GM19438 (cell line): ENCODE measurements around the gene UVRAG.

Experiments used
- ATAC-seq: cut with Tn5 transposase; IDR thresholded peaks from one replicate; pipeline ENCODE4 v1.9.1; 2021; ENCODE audit warnings: low read depth; ENCODE audit not compliant: unreplicated experiment

The UVRAG gene

DNA sequence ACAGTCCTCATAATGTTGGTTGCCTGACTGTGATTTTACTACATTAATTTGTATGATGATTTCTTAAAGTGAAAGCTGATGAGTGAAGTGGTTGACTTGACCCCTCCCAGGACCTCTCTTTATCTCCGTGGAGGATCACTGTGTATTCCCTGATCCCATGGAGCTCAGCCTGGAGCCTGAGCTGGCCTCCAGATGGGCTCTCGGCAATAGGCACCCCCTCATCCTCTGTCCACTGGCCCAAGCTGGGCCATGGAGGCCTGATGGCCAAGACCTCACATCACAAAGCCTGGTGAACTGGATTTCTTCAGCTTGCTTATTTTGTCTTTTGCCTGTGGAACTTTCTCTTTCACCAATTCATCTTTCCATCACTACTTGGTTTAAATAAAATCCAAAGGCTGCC is 316.1 kb downstream of the UVRAG start:
- no peak for ATAC-seq

DNA sequence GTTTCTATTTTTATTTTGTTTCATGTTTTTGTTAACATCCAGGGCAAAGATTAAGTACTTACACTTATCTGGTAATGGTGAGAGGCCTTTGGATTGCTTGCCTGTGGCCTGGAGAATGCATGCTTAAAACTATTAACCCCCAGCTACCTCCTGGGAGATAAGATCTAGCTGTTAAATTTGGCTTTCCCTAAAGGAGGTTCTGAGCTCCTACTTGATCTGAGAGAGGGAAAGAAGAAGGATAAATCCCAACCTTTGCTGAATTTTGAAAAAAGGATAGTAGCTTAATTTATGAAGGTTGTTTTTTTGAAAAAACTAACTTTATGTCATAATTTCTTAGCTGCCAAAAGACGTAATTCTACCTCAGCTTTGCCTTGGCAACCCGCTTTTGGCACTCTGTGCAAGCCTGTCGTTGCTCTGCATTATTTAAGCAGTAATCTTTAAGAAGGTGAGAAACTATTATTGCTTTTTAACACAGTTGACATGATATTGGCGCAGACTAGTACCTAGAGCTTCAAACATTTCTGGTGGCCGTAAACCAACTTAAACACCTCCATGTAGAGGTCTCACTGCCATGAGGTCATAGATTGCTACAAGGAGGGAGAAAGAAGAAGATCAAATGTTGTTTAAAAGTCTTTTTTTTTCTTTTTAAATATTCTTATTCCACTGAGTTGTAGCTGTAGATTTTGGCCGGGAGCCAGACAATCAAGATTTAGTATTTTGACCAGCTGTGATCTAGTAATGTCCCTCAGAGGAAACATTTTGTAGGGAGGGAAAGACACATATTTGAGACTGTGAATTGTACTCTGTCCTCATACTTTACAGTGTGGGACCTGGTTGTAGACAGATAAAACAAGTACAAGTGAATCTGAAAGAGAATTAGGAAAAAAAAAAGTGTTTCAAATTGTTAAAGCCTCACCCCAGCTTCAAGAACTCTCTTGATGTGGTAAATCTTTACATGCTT is 316.9 kb downstream of the UVRAG start:
- no peak for ATAC-seq

DNA sequence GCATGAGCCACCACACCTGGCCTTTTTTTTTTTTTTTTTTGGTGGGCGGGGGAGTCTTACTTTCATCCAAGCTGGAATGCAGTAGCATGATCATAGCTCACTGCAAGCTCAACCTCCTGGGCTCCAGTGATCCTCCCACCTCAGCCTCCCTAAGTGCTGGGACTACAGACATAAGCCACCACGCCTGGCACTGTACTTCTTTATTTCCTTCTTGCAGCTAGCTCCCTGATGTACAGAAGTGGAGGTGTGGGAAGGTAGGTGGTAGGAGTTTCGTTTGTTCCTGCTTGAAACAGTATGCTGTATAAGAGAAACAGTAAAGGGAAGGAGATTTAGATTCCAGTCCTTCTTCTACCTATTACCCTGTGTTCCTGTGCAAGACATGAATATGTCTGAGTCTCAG is 319.2 kb downstream of the UVRAG start:
- no peak for ATAC-seq

DNA sequence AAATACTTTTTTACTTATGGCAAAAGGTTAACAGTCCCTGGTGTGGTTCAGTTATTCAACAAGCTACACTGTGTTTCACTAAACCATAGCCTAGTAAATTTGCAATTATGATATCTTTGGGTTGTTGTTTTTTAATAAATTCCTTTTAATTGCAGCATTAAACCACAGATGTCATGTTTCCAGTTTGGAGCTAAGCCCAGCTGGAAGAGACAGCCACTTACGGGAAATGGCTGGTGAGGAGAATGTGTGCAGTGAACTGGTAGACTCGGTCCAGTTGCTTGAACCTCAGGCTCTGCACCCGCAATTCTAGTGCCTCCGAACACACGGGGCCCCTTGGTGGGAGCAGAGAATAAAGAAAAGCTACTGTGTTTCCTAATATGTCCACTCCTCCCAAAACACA is 320.5 kb downstream of the UVRAG start:
- ATAC-seq, result no peak

DNA sequence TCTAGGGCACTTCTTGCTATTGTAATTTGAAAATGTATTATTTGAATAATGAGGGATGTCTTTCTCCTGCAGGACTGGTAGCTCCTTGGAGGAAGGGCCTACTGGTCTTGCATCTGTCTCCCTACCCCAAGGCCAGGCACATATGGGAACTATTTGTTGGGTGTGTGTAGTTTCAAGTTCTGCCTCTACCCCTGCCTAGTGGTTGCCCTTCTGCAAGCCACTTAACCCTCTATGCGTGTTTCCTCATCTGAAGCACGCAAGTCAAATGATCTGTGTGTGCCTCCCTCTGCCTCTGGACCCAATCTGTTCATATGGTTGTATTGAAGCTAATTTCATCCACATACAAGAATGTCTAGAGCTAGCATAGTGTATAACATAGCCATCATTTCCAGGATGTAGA is 324.3 kb downstream of the UVRAG start:
- no peak for ATAC-seq

DNA sequence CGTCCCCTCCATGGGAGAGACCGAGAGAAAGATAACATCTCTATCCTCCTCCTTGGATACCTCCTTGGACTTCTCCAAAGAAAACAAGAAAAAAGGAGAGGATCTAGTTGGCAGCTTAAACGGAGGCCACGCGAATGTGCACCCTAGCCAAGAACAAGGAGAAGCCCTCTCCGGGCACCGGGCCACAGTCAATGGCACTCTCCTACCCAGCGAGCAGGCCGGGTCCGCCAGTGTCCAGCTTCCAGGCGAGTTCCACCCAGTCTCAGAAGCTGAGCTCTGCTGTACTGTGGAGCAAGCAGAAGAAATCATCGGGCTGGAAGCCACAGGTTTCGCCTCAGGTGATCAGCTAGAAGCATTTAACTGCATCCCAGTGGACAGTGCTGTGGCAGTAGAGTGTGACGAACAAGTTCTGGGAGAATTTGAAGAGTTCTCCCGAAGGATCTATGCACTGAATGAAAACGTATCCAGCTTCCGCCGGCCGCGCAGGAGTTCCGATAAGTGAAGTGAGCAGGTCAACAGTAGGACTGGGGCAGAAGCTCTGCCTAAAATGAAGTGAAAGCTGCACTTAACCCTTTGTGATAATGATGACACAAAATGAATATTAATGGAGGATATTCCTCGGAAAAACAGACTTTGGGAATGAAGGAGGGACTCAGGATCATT is 326.0 kb downstream of the UVRAG start:
- ATAC-seq, result no peak

DNA sequence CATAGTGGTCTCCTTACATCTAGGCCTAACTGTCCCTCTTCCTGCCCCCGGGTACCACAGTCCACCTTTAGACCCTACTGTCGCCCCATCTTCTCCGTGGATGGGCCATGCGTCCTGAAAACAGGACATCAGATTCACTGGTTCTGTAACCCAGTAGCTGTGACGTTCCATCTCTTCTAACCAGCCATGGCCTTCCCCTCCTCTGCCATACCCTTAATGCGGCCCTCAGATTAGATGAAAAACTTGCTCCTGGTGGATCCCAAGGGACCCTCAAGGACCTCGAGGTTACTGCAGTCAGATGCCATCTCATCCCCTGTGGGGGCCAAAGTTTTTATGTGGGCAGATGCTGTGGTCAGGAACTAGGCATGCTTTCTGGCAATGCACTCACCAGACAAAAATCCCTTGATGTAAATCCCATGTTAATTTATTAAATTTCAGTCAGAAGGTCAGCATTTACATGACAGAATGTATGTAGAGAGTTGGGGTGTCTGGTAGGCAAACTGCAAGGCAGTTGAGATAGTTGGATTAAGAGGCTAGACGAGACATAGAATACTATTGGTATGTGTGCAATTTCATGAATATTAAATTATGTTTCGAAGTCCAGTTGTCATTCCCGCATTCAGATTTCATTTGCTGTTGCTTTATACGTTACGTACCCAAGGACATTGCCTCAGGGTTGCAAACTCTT is 327.0 kb downstream of the UVRAG start:
- ATAC-seq, result no peak

DNA sequence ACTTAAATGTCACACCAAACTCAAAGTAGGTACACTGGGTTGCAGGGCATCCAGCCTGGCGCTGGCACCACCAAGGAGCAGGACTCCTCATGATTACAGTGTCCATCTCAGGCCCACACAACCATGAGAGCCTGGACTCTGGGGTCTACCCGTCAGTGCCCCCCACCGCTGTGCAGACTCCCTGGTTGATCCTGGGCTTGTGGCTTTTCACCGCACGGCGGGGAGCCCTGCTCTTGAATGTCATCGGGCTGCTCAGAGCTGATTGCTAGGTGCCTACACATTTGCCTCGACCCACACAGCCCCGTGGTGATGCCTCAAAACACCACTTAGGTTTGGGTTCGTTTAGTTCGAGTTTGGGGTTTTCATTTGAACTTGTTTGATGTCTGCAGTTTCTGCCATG is 328.3 kb downstream of the UVRAG start:
- no peak for ATAC-seq

DNA sequence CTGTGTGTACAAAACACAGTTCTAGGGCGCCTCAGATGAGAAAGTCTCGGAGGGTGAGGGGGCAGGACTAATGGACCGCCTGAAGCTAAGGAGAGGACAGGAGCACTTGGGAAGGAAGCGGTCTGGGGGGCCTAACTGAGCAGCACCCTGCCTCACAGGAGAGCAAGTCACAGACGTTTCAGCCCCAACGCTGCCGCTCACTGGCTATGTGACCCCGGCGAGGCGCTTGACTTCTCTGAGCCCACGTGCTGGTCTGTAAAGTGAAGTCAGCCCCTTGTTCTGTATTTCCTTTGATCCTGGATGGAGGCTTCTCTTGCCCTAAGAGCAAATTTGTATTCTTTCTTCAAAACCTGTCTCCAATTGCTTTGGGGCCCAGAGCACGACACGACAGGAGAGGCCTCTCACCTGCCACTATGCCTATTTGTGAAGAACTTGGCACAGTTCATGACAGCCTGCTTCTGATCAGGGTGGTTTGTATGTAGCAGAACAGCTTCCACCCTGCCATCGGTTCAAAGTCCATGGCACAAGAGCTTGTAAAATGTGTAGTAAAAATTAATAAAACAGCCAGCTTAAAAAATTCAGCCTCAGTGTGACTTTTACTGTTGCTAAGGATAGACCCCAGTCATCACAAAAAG is 332.2 kb downstream of the UVRAG start:
- ATAC-seq, result no peak

DNA sequence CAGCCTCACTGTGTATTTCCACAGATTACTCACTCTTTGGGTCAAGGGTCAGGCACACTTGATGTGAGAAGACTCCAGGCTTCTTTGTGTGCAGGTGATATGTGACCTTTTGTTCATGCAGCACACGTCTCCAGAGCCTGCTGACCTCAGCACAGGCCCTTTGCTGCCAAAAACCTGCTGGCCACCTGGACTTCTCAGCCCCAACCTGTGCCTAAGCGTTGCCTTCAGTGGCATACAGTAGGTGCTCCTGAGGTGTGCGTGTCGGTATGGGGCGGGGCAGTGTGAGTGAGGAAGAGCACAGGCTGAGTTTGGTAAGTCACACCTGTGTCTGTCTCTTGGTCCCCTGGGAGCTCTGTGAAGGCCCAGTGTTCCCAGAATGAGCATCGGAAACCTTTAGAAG is 333.2 kb downstream of the UVRAG start:
- no peak for ATAC-seq

DNA sequence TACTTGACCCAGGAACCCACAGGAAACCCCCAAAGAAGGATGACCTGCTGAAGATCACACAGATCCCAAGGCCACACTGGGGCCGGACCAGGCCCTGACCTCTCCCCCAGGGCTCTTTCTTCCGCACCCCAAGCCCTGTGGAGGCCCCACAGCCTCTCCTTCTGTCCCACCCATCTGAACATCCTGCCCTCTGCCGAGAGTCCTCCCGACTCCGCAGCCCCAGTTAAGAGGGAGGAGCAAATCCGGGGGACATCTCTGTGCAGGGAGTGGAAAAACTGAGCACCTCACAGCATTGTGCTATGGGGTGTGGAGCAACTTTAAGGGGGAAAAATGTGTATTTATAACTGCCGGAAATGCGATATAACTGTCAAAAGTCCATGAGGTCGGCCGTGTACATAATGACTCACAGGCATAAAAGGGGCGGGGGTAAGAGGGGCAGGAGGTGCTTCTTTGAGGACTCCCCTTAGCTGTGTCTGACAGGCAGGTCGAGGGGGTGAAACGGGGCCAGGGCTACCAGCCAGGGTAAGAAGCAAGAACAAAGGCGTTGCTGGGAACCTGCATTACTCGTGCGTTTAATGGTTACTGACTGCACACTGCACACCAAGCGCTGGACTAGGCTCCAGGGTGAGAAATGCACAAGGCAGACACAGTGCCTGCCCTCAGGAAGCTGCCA is 334.1 kb downstream of the UVRAG start:
- no peak for ATAC-seq

DNA sequence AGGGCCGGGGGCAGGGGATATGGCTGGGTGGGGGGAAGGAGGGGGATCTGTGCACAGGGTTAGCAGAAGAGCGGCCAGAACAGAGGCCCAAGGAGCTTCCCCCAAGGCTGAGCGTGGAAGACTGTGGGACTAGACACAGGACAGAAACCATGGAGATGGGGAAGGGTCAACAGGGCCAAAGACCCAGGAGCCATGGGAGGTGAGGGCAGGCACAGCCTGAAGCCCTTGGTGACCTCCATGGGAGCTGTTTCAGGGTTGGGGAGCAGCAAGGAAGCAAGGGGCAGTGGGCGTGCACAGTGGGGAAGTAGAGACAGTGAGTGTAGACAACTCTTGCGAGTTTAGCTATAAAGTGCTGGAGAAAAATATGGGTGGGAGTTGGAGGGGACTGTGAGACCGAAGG is 334.7 kb downstream of the UVRAG start:
- no peak for ATAC-seq

DNA sequence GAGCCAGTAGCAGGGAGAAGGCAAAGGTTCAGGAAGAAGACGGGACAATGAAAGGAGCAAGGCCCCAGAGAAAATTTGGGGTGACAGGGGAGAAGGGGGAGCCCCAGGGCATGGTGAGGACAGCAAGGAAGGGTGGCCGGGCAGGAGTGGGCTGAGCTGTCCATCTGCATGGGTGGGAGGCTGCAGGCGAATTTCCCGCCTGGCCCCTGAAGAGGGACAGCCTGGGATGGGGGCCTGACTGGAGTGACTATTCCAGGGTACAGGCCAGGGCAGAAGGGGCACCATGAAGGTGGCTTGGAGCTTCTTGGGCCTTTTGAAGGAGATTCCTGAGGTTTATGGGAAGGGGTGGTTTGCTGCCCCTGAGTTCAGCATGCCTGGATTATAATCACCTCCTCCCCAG is 335.1 kb downstream of the UVRAG start:
- no peak for ATAC-seq

DNA sequence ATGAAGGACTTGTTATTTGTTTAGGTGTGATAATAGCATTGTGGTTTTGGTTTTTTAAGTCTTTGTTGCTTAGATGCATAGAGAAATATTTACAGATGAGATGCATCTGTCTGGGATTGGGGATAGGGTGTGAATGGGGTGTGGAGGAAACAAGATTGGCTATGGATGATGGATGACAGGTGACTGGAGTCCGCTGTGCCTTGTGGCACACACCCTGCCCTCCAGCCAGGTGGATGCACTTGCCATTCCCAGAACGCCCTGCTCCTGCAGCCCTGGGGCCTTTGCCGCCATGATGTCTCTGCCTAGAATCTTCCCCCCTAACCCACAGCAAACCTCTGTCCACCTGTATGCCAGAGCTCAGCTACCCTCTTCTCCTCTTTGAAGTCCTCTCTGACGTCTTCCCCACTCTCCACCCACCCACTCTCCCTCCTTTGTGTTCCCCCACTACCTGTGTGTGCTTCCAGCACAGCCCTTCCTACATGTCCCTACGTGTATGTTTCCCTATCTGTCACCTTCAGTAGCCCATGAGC is 336.6 kb downstream of the UVRAG start:
- no peak for ATAC-seq

DNA sequence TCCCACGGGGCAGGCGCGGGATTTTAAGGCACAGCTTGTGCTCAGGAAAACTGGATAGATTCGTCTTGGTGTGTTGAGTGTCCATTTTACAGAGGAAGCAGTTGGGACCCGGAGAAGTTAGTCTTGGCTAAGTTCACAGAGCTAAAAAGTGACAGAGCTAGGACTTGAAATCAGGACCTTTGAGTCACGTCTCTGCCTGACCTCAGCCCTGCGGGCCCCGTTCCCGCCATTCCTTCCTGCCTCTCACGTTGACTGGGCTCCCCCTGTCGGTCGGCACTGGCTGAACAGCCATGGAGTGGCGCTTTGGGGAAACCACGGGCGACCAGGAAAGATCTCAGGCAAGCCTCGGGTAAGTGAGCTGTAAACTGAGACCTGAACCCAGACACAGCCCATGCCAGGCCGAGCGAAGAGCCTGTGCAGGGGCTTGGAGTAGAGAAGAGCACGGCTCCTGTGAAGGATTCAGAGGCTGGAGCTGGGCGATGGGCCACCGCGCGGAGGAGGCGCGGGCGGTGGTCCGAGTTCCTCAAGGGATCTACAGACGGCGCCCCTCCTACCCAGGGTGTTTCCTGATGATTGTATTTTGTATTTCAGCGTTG is 337.2 kb downstream of the UVRAG start:
- ATAC-seq, result peak; percentile 62

DNA sequence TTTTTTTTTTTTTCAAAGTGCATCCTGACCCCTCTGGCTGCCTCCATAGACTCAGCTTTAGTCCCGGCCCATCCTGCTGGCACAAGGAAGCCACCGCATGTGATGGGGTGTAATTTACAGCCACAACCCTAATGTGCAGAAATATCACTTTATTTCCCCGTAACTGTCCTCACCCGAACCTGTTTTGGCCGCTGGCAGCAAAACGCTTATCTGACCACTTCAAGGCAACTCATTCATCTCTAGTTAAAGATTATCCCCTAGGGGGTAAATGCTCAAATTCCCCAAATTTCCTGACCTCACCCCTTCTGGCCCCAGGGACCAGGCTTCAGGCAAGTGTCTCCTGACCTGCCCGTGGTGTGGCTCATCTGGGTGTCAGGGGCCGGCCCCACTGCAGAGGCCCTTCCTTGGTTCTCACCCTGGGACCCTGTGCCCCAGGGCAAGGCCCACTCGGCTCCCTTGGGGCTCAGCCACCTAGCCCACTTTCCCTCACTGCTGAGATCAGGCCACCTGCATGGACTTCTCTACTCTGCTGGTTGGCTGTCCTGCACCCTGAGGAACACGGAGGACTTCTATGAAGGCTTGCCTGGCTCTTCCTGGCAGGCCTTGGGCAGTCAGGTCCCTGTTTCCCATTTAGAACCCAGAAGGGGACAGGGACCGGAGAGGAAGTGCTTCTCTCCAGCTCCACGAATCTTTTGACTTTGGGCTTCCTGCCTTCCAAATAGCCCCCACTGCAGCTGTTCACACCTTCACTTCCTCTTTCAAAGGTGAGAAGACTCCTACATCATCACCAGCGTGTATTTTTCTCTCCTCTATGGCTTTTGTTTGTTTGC is 337.9 kb downstream of the UVRAG start:
- peak; percentile 61 for ATAC-seq

DNA sequence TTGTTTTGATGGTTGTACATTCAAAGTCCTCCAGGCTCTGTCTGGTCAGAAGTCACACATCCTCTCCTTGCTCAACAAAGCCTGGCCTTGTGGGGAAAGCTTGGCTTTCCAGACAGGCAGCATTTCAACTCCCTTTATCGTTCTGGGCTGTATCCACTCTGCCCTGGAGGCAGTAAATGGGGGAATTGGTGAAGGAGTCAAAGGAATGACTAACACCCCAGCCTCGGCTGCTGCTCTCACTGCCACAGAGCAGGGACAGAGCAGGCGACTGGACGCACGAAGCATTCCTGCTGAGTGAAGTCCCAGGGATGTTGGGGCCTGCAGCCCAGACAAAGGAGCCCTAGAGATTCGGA is 338.5 kb downstream of the UVRAG start:
- ATAC-seq, result no peak

DNA sequence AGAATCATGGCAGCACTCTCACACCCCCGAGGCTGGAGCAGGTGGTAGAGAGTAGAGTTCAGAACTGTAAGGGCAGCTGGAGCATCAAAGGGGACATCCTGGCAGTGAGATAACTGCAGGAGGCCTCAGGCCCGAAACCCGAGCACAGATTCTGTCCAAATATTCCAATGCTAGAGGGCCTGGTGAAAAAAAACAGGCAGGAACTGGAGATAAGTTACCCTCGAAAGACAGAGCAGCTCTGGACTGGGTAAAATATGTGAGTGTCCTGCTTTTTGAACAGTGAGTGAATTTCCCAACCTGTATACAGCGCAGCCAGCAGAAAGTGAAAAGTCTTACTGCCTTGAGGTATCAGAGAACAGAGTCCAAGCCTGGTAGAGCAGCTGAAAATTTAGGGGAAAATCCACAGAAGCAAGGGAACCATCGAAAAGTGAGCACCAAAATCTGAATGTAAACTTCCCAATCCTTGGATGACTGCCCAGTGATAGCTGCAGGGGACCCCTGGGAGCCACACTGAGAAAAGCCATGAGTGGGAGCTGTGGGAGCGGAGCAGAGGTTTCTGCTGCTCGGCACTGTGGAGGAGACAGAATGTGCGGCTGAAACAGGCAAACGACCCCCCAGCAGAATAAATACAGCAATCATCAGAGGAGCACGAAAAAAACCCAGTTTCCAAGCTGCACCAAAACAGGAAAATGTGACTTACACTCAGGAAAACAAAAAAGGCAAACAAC is 340.7 kb downstream of the UVRAG start:
- no peak for ATAC-seq
